Endothelial cell of umbilical vein (primary cell): Measurements from ENCODE around the gene TENT4B.

Source experiments
- EZH2 ChIP-seq: IDR thresholded peaks from 2 replicates; pipeline ENCODE4 v1.6.1; 2012; ENCODE audit warnings: borderline replicate concordance, low read depth, mild to moderate bottlenecking, moderate library complexity, low read length, inconsistent platforms; ENCODE audit not compliant: severe bottlenecking
- MYC ChIP-seq: IDR thresholded peaks from one replicate; pipeline ENCODE4 v1.6.1; 2011; ENCODE audit warnings: mild to moderate bottlenecking, low read depth, low read length
- POLR2AphosphoS5 ChIP-seq: IDR thresholded peaks from 2 replicates; pipeline ENCODE4 v1.6.1; 2012; ENCODE audit warnings: low read depth, mild to moderate bottlenecking, control low read depth, low read length, moderate library complexity; ENCODE audit not compliant: insufficient read depth
- TF ChIP-seq, protein P1 (sequence below), 2 donors: IDR thresholded peaks; 1 replicate in 1 of 2; 2 replicates in 1 of 2; pipeline ENCODE4 v1.5.1; 2011; ENCODE audit warnings: low read length in 2 of 2, mild to moderate bottlenecking in 2 of 2, moderate library complexity in 2 of 2, control low read depth in 1 of 2, inconsistent platforms in 1 of 2, low read depth in 1 of 2; ENCODE audit not compliant: insufficient read depth in 1 of 2; ENCODE audit errors: extremely low read depth in 1 of 2

DNA sequence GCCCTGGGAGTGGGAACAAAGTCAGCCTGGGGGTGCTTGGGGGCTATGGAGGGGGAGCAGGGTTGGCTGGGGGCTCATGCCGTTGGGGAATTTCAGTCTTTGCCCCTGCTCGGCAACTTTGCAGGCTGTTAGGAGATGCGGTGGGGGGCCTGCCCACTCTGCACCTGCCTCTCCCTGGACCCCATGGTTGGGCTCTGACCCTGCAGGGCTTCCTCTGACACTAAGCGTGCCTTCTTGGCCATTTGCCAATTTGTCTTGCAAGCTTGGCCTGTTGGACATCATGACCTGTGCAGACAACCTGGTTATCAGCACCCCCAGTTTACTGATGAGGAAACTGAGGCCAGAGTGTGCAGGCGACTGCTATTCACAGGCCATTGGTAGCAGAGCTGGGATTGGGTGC lies 127.8 kb downstream of the TENT4B start:
- no peak for TF ChIP-seq MYC
- TF ChIP-seq, protein P1, sequence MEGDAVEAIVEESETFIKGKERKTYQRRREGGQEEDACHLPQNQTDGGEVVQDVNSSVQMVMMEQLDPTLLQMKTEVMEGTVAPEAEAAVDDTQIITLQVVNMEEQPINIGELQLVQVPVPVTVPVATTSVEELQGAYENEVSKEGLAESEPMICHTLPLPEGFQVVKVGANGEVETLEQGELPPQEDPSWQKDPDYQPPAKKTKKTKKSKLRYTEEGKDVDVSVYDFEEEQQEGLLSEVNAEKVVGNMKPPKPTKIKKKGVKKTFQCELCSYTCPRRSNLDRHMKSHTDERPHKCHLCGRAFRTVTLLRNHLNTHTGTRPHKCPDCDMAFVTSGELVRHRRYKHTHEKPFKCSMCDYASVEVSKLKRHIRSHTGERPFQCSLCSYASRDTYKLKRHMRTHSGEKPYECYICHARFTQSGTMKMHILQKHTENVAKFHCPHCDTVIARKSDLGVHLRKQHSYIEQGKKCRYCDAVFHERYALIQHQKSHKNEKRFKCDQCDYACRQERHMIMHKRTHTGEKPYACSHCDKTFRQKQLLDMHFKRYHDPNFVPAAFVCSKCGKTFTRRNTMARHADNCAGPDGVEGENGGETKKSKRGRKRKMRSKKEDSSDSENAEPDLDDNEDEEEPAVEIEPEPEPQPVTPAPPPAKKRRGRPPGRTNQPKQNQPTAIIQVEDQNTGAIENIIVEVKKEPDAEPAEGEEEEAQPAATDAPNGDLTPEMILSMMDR (IDR thresholded peaks at IDR 0.05; ENCODE audit: extremely low read depth in 1 of 2, insufficient read depth in 1 of 2, low read depth in 1 of 2, low read length in 2 of 2) = no peak
- no peak for TF ChIP-seq POLR2AphosphoS5
- no peak for TF ChIP-seq EZH2
